Spleen (tissue), 11 donors: ENCODE data around the gene KCNRG. TPM values are rescaled to one million over a fixed set of nuclear protein-coding genes. Genes with fewer than 3 reads are reported as not detected.

ENCODE experiments used
- DNase-seq: peaks from one replicate; pipeline ENCODE4 v3.0.0-alpha.2; 2020
- H3K27ac ChIP-seq, 8 donors: fragments of 200-600 bp; sonication (generic) in 7 of 8; 1 replicate in 4 of 8; 2 replicates in 4 of 8; pipeline versions ENCODE4 v1.5.0 to v1.8.0; 2016 to 2021; ENCODE audit warnings: inconsistent platforms in 4 of 8, mild to moderate bottlenecking in 4 of 8, moderate library complexity in 1 of 8
- H3K27me3 ChIP-seq, 7 donors: fragments of 200-600 bp; sonication (generic) in 6 of 7; replicated peaks in 1 of 7; 1 replicate in 4 of 7; 2 replicates in 3 of 7; pipeline versions ENCODE4 v1.5.0 to v1.8.0; 2016 to 2021; ENCODE audit warnings: inconsistent platforms in 3 of 7, mild to moderate bottlenecking in 1 of 7
- H3K36me3 ChIP-seq, 6 donors: fragments of 200-600 bp; sonication (generic) in 5 of 6; 1 replicate in 4 of 6; 2 replicates in 2 of 6; pipeline versions ENCODE4 v1.5.0 to v1.8.0; 2016 to 2021; ENCODE audit warnings: inconsistent platforms in 2 of 6
- H3K4me1 ChIP-seq, 6 donors: fragments of 200-600 bp; sonication (generic) in 5 of 6; 1 replicate in 3 of 6; 2 replicates in 3 of 6; pipeline versions ENCODE4 v1.5.0 to v1.8.0; 2016 to 2021; ENCODE audit warnings: inconsistent platforms in 3 of 6
- H3K4me3 ChIP-seq, 8 donors: fragments of 200-600 bp; sonication (generic) in 7 of 8; 1 replicate in 4 of 8; 2 replicates in 4 of 8; pipeline versions ENCODE4 v1.5.0 to v1.8.0; 2016 to 2021; ENCODE audit warnings: inconsistent platforms in 4 of 8, mild to moderate bottlenecking in 4 of 8, moderate library complexity in 2 of 8
- H3K9me3 ChIP-seq, 8 donors: fragments of 200-600 bp; sonication (generic) in 7 of 8; 1 replicate in 4 of 8; 2 replicates in 4 of 8; pipeline versions ENCODE4 v1.5.0 to v1.8.0; 2016 to 2021; ENCODE audit warnings: inconsistent platforms in 4 of 8
- CTCF ChIP-seq, 11 experiments: fragments of 200-600 bp in 7 of 11; fragments of 450-650 bp in 4 of 11; sonication (generic) in 4 of 11; IDR thresholded peaks in 8 of 11; conservative IDR thresholded peaks in 3 of 11; 1 replicate in 7 of 11; 2 replicates in 4 of 11; pipeline versions ENCODE4 v1.4.0 to v1.8.0; 2016 to 2021; ENCODE audit warnings: antibody characterized with exemption in 11 of 11, inconsistent platforms in 4 of 11, mild to moderate bottlenecking in 1 of 11
- POLR2A ChIP-seq, 3 donors: fragments of 450-650 bp; IDR thresholded peaks; one replicate each; pipeline ENCODE4 v1.5.1; 2017; ENCODE audit warnings: antibody characterized with exemption in 3 of 3, mild to moderate bottlenecking in 1 of 3
- POLR2AphosphoS5 ChIP-seq, 3 donors: sonication (generic); formaldehyde crosslinking; IDR thresholded peaks; one replicate each; pipeline ENCODE4 v1.5.1; 2017; ENCODE audit warnings: antibody characterized with exemption in 3 of 3
- WGBS, 5 donors: extraction: QIAGEN DNeasy Blood & Tissue Kit in 3 of 5; methylation state at CpG; one replicate each; pipeline versions ENCODE4 v1.1.5 to v1.1.7; 2013 to 2018; 5-methylcytosine and 5-hydroxymethylcytosine counted together
- intact Hi-C: fragments of 100-400 bp; cut with DNase I; formaldehyde crosslinking; loops from one replicate; pipeline ENCODE4 v1.15.0; 2023; ENCODE audit warnings: low total_unique reads
- polyA plus RNA-seq, 3 donors: library from polyadenylated mRNA; stranded (reverse); fragments of 200-250 nt; gene quantifications; one replicate each; pipeline ENCODE4 v1.2.1, GENCODE V29; 2013
- total RNA-seq, 7 donors: library from RNA; depleted of rRNA in 3 of 7; stranded (reverse); fragments of >200 nt in 3 of 7; fragmentation: NEBNext Ultra II Directional in 4 of 7; extraction: Animal tissue kit (Norgen Biotek cat#: 25700) in 4 of 7; gene quantifications; one replicate each; pipeline versions ENCODE4 v1.1.0 to v1.2.1, GENCODE V29; 2016 to 2021
- donor health status: healthy with polysubstance abuse.
- donor health status: DM: no; HTN: no; CAD: no; lungs with moderate emphysema.
- donor health status: DM: no; HTN: no; CAD: no.
- donor health status: Bipolar disorder and iron deficiency.
- donor health status: healthy.
- donor health status: DM: no; HTN: no; CAD: no.
- donor health status: DM: yes; HTN: yes; CAD: no.

The KCNRG gene
- total and polyA plus RNA-seq, 10 donors = 0.35 to 2.6 (median 0.86) TPM; not detected in 1

- H3K4me1 ChIP-seq = peaks cover 2 to 40% (median 26%) of the 10 kb centered on the region in 6 donors
- intact Hi-C loops = no loop called here
- TF ChIP-seq POLR2A (IDR thresholded peaks at IDR 0.05) (no peak), CTCF (IDR thresholded peaks at IDR 0.05 in 8 of 11, conservative IDR thresholded peaks at IDR 0.05 in 3 of 11) (no peak), POLR2AphosphoS5 (IDR thresholded peaks at IDR 0.05) (no peak)
- H3K27me3 ChIP-seq = no peaks in the 10 kb centered on the region
- no peak overlapping the region for H3K4me3 ChIP-seq
- H3K36me3 ChIP-seq = peaks cover 0 to 99% (median 29%) of the 10 kb centered on the region in 6 donors
- 96 to 99% (median 98%) methylated on average over 7 of the region's 7 CpGs for WGBS, 5 donors
- H3K27ac ChIP-seq = no peak overlapping the region
- peaks cover 0 to 8% (median 0%) of the 10 kb centered on the region in 8 donors for H3K9me3 ChIP-seq
- DNase-seq = no peak
Observed at GRCh38 chr13:50006426-50007135, 8.7 kb upstream of the KCNRG start.

- Histone ChIP-seq H3K4me1 (peaks cover 0 to 24% (median 5%) of the 10 kb centered on the region in 6 donors), H3K36me3 (peaks cover 0 to 94% (median 39%) of the 10 kb centered on the region in 6 donors), H3K27ac (no peak overlapping the region), H3K27me3 (no peaks in the 10 kb centered on the region), H3K4me3 (no peak overlapping the region), H3K9me3 (peaks cover 0 to 8% (median 0%) of the 10 kb centered on the region in 8 donors)
- intact Hi-C loops = no loop called here
- WGBS, 5 donors = 93 to 100% (median 98%) methylated on average over 1 of the region's 1 CpG
- TF ChIP-seq POLR2AphosphoS5 (IDR thresholded peaks at IDR 0.05) (no peak), POLR2A (IDR thresholded peaks at IDR 0.05) (no peak), CTCF (IDR thresholded peaks at IDR 0.05 in 8 of 11, conservative IDR thresholded peaks at IDR 0.05 in 3 of 11) (no peak)
- no peak for DNase-seq
Observed at GRCh38 chr13:50011461-50011860, 3.8 kb upstream of the KCNRG start.

GRCh38 chr13:50012396-50013169, 2.7 kb upstream of the KCNRG start:
- Histone ChIP-seq H3K27ac (no peak overlapping the region), H3K36me3 (peaks cover 0 to 86% (median 36%) of the 10 kb centered on the region in 6 donors), H3K4me1 (peaks cover 3 to 35% (median 9%) of the 10 kb centered on the region in 6 donors), H3K4me3 (no peak overlapping the region), H3K9me3 (peaks cover 0 to 8% (median 0%) of the 10 kb centered on the region in 8 donors), H3K27me3 (no peaks in the 10 kb centered on the region)
- 89 to 97% (median 92%) methylated on average over 6 of the region's 6 CpGs for WGBS, 5 donors
- no peak for DNase-seq
- TF ChIP-seq POLR2A (IDR thresholded peaks at IDR 0.05) (no peak), POLR2AphosphoS5 (IDR thresholded peaks at IDR 0.05) (no peak)
- intact Hi-C loops = no loop called here

- peak overlapping the region in 1 of 8 donors; percentile 25 for H3K27ac ChIP-seq
Observed at GRCh38 chr13:50014386-50014785, 858 bp upstream of the KCNRG start.

More at GRCh38 chr13:50014386-50014785, 858 bp upstream of the KCNRG start:
- H3K4me3 ChIP-seq = no peak overlapping the region
- H3K9me3 ChIP-seq = peaks cover 0 to 4% (median 0%) of the 10 kb centered on the region in 8 donors
- TF ChIP-seq CTCF (IDR thresholded peaks at IDR 0.05 in 8 of 11, conservative IDR thresholded peaks at IDR 0.05 in 3 of 11) = no peak
- TF ChIP-seq POLR2A (IDR thresholded peaks at IDR 0.05) = no peak
- no peak for TF ChIP-seq POLR2AphosphoS5 (IDR thresholded peaks at IDR 0.05)
- H3K36me3 ChIP-seq = peaks cover 0 to 82% (median 33%) of the 10 kb centered on the region in 6 donors
- WGBS, 5 donors = 94 to 100% (median 97%) methylated on average over 1 of the region's 1 CpG
- H3K27me3 ChIP-seq = no peaks in the 10 kb centered on the region
- H3K4me1 ChIP-seq = peaks cover 3 to 41% (median 14%) of the 10 kb centered on the region in 6 donors
- DNase-seq = no peak
- intact Hi-C loops = no loop called here
